NCI-H82 treated with DMSO at 0.1 percent for 48 hours (cell line): ENCODE data around the gene CELA2B.
"Not testable (repeated sequence)": the region's sequence is repeated elsewhere in the genome, so short reads cannot be mapped to it uniquely, and the experiment has no call there.

Source experiments
- DNase-seq: peaks from one replicate; lab custom pipeline; 2025; ENCODE audit not compliant: unreplicated experiment; lab: John Stamatoyannopoulos, UW

The CELA2B gene

DNA sequence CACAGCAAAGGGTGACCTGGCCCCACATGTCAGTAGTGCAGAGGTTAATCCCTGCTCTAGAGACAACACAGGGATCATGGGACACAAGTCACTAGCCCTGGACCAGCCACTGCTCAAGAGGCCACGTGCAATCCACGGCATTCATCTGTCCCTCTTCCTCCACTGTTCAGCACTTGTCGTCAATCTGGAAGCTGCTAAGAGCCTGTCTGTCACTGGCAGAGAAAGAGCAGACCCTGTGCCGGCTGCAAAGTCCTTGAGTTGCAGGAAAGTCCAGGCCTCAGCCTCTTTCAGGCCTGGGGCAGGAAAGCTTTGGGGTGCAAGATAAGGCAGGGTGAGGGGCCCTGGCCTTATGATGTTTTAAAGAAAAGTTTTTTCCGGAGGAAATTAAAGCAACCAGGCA lies 16.7 kb downstream of the CELA2B start:
- no peak for DNase-seq

DNA sequence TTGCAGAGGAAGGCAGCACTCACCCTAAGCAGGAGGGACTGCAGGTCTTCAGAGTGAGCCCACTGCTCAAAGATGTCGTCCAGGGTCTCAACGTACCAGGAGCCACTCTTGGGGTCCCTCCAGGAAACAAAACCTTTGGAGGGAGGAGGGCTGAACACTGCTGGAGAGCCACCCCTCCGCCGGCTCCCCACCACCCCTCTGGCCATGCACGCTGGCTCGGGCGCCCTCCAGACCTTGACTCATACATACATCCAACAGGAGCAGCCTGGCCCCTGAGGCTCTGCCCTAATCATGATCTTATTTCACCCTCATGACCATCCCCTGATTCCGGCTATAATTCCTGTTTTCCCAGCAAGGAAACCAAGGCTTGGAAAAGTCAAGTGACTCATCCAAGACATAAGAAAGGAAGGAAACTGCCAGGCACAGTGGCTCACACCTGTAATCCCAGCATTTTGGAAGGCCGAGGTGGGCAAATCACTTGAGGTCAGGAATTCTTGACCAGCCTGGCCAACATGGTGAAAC lies 18.0 kb downstream of the CELA2B start:
- no peak for DNase-seq

DNA sequence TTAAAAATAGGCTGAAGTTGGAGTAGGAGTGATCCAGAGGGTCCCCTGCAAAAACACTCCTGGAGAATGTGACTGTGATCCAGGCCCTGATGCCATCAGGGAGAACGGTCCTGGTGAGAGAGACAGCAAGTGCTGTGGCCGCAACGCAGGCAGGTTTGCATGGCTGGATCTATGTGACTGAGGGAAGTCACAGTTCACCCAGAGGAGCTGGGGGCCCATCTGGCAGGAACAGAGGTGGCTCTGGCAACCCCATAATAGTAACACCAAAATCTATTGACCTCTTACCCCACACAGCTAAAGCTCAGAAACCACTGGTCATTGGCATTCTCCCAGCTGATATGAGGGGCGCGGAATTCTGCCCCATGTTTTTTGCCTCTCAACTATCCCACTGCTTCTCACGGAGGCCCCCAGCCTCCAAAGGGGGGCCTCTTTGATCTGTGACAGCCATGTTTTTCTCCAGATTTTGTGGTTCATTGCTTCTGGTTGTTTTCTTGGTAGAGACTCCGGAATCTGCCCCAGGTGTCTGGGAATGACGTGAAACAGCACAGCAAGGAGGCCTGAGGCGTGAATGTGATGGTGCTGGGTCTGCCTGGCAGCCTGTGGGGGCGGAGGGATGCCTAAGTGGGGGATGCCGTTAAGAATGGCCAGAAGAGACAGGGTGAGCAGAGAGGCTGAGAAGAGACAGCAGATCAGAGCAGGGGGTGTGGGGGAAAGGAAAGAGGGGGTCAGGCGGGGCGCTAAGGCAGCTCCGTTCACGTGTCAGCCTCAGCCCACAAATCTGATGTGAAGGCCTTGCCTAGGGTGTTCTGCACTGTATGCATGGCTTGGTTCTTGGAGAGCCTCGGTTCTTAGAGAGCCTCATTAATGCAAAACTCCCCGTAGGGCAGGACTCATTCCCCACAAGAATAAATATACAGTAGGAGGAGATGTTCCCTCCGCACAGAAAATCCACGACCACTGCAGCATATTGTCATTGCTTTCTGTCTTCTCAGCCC lies 24.6 kb downstream of the CELA2B start:
- DNase-seq = no peak

DNA sequence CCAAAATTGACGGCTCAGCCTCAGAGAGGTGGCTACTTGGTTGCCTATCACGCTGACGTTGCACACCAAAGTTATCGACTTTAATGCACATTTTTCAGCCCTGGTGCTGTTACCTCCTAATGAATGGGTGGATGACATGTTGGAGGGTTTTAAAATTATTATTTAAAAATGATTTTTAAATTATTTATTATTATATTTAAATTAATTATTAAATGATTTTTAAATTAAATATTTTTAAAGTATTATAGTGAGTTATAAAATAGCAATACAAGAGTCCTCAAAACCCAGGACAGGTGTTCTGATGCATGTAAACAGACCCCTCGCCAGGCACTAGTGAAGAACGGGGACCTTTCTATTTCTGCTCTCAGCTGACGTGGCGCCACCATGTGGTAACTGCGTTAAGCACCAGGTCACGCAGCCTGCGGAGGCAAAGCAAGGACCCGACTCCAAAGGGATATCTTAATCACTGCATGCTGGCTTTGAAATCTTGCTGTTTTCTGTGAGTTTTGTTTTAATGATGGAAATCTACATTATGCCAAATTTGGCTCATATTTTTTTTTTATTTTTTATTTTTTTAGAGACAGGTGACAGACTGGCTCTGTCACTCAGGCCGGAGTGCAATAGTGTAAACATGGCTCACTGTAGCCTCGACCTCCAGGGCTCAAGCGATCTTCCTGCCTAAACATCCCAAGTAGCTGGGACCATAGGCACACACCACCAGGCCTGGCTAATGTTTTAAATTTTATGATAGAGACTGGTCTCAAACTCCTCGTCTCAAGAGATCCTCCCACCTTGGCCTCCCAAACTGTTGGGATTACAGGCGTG lies 25.5 kb downstream of the CELA2B start:
- peak; percentile 50 for DNase-seq

DNA sequence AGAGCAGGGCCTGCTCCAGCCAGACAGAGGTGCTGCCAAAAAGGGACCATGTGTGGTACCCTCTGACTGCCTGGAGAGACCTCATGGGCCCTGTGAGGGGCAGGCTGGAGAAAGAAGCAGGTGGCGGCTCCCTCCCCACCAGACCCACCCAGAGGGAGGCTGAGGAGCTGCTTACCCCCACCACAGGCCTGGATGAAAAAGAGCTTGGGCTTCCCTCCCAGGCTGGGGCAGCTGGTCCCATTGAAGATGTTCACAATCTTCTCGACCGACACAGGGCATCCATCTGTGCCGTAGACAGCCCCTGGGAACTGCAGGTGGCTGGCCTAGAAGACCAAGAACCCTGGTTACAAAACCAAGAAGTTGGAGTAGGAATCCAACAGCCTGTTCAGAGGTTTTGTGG lies 28.5 kb downstream of the CELA2B start:
- no peak for DNase-seq

DNA sequence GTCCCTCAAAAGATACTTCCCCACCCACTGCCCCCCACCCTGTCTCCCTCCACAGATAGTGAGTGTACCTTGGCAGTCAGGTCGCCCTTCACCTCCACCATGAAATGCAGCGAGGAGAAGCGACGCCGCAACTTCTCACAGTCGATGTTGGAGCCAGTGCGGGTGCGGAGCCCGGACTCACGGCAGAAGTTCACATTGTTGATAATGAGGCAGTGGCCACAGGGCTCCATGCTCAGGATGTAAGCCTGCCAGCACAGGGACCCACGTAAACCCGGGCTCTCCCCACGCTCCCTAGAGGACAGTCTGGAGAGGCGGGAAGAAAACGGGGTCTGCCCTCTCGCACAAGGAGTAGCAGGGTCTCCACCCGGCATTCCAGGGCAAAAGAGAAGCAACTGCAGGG lies 30.9 kb downstream of the CELA2B start:
- DNase-seq = no peak

DNA sequence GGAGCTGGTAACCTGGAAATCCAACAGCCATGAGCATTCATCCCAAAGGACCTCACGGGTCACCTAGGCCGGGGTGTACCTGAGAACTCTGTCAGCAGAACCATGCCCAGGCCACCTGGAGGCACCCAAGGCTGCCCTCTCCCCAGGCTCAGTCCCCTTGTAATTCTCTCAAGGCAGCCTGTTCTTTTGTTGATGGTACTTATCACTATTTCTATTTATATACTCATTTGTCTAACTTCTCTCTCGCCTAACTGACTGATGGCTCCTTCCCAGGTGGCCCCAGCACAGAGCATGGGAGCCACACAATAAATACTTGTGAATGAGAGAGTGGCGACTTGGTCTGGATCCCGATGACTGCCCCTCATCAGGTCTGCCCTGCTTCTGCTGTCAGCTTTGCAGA lies 31.4 kb downstream of the CELA2B start:
- DNase-seq = no peak

DNA sequence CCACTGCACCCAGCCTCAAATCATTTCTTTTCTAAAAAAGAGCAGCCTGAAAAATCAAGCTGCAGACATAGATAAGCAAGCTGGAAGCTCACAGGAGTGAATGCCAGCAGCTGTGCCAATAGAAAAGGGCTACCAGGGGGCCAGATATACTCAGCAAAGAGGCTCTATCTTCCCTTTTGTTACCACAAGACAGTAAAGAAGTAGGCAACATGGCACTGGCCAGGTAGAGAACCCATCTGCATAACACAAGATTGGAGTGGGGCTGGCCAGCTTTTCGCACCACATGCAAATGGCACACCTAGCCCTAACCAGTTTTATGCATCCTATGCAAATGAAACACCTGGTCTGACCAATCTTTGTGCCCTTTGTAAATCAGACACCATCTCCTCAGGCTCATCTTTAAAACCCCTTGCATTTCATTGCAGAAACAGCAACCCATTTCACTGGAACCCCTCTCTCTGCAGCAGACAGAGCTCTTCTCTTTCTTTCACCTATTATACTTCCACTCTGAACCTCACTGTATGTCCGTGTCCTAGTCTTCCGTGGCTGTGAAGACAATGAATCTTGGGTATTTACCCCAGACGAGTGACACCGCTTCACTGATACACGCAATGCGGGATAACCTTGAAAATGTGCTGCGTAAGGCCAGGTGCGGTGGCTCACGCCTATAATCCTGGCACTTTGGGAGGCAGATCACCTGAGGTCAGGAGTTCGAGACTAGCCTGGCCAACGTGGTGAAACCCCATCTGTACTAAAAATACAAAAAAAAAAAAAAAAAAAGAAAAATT lies 33.0 kb downstream of the CELA2B start:
- no peak for DNase-seq

DNA sequence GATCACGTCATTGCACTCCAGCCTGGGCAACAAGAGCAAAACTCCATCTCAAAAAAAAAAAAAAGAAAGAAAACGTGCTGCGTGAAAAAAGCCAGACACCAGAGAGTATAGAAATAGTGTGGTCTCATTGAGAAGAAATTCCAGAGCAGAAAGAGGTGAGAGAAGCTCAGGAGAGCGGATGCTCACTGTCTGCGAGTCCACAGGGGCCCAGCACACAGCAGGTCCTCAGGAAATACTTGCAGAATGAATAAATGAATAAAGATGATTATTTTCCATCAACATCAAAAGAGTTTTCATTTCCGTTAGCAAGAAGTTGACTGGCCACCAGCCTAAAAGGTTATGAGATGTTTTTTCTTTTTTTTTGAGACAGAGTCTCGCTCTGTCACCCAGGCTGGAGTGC lies 33.7 kb downstream of the CELA2B start:
- DNase-seq = no peak

DNA sequence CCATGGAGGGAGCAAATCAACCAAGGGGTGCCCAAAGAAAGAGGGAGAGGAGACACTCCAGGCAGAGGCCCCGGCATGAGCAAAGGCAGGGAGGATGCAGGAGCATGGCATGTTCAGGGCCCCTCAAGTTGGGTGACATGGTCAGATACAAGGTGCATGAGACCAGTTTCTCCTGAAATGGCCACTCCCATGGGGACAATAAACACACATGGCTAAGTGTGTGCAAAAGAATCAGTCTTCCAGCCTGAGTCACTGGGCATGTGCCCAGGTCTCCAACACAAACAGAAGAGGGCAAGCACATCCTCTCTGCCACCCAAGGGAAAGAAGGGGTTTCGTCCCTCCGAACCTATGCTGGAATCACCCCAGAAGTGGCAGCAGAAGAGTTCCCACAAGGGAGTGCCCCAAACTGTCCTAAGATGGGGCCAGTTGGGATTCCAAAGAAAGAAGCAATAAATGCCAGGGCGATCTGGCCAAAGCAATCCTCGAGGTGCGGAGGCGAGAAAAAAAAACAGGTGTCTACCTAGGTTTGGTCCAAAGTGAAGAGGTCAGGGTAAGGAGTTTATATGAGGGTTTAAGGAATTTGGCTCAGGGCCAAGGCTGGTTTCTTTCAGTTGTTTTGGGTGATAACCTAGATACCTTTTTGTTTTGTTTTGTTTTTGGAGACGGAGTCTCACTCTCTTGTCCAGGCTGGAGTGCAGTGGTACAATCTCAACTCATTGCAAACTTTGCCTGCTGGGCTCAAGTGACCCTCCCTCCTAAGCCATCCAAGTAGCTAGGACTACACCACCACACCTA lies 34.9 kb downstream of the CELA2B start:
- DNase-seq = no peak

DNA sequence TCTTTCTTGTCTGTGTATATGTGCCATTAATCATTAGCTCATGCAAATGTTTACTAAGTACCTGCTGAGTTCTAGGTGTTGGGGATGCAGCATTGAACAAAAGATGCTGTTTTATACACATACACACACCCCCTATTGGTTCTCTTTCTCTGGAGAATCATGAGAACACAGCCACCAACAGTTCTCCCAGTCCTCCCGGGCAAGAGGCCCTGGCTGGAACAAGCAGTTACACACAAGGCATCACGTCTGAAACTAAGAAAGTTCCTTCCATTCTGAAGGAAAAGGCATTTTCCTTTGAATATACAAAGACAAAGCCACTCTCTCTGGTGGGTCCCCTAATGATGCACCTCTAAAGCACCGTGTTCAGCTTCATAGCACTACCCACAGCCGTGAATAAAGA lies 37.3 kb downstream of the CELA2B start:
- no peak for DNase-seq

DNA sequence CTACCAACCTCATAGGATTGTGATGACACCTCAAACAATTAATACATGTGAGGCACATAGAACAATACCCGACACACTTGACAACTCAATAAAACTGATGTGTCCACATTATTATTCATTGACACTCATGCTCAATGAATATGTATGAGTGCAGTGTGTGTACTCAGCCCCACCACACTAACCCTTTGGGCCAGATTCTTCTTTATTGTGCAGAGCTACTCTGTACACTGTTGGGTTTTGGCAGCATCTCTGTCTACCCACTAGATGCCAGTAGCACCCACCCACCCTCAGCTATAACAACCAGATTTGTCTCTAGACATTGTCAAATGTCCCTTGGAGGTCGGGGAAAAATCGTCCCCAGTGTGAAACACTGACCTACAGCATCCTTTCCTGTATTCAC lies 38.0 kb downstream of the CELA2B start:
- no peak for DNase-seq

DNA sequence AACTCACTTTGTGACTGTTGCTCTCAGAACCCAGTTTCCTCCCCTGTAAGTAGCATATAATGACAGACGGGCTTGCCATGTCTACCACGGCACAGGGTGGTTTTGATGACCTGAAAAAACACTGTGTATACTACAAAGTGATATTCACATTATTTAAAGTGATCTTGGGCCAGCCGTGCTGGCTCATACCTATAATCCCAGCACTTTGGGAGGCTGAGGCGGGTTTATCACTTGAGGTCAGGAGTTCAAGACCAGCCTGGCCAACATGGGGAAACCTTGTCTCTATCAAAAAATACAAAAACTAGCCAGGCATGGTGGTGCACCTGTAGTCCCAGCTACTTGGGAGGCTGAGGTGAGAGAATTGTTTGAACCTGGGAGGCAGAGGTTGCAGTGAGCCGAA lies 38.7 kb downstream of the CELA2B start:
- DNase-seq = not testable (repeated sequence)

DNA sequence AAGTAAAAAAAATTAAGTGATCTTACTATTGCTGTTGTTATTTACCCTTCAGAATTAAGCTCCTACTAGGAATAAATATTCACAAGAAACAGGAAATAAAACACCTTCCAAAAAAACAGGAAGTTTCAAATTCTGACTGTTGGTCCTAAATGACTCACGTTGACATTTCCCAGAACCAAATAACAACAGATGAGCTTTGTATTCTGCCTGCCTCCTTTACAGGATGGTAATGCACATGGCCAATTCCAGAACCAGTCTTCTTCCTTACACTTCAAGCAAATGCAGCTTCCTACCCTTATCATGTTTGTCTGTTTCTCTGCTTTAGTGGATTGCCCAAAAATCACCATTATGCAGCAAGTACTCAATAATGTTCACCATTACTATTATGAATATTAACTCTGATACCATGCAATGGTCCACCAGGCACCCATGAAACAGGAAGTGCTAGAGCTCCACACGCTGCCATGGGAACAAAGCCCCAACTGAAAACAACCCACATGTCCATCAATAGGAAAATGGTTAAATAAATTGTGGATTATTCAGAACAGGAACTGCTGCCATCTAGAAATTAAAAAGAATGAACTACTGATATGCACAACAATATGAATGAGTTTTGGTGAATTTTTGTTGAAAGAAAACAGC lies 39.2 kb downstream of the CELA2B start:
- DNase-seq = no peak

DNA sequence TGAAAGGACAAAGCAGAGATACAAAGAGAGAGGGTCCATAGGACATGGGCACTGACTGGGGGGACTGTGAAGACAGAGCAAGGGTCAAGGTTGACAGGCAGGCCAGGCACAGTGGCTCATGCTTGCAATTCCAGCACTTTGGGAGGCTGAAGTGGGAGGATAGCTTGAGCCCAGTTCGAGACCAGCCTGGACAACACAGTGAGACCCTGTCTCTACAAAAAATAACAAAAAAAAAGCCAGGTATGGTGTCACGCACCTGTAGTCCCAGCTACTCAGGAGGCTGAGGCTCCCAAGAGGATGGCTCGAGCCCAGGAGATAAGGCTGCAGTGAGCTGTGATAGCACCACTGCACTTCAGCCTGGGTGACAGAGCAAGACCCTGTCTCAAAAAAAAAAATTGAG lies 43.7 kb downstream of the CELA2B start:
- no peak for DNase-seq

DNA sequence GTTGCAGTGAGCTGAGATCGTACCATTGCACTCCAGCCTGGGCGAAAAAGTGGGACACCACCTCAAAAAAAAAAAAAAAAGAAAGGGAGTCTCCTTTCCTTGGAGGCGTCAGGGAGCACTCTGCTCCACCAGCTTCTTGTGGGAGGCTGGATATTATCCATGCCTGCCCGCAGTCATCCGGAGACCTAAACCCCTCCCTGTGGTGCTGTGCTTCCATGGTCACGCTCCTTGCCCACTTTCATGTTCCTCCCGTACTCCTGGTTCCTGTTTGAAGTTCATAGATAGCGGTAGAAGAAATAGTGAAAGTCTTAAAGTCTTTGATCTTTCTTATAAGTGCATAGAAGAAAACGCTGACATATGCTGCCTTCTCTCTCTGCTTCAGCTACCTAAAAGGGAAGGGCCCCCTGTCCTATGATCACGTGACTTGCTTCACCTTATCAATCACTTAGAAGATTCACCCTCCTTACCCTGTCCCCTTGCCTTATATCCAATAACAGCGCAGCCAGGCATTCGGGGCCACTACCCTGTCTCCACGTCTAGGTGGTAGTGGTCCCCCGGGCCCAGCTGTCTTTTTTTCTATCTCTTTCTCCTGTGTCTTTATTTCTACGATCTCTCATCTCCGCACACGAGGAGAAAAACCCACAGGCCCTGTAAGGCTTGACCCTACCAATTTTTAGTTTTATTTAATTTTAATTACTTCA lies 45.5 kb downstream of the CELA2B start:
- not testable (repeated sequence) for DNase-seq

DNA sequence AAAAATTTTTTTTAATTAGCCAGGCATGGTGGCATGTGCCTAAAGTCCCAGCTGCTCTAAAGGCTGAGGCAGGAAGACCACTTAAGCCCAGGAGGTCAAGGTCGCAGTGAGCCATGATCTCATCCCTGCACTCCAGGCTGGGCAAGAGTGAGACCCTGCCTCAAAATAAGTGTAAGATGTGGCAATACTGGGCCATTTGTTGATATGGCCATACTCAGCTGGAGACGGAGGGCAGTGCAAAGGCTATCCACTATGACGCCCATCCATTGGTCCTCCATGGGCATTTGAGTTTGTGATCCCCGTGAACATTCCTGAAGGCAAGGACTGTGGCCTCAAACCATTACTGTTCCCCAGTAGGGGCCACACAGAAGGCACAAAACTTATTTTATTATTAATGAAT lies 46.6 kb downstream of the CELA2B start:
- no peak for DNase-seq

DNA sequence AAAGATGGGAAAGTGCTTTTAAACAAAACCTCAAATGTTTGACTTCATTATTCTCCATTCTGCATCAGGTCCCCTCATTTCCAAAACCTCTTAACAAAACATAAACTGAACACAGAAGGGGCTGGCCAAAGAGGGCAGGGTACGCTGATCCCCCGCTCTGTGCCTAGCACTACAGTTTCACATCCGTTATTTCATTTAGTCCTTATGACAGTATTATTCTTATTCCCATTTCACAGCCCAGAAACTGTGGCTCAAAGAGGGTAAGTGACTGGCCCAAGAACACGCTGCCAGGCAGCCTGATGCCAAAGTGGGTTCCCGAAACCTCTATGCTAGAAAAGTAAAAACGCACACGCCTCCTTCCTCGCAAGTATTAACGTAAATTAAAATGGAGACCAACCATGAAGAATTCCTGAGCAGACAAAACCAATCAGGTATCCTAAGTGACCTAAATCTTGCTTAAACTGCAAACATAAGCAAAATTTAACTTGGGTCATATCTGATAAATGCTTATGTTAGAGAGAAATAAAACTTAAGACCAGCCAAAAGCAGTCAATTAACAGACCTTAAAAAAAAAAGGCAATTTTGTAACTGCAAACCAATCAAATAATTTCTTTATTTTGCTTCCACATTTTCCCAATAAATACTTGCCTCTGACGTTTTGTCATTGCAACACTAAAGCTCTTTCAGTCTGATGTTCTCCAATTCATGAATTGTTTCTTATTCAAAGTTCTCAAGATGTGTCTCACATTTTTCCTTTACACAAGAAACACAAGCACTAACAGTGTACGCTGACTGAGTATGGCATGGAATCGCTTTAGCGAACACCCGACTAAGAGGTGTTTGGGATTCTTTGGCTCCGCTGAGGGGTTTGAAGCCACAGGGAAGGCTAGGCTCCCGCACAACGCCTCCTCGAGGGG lies 47.5 kb downstream of the CELA2B start:
- no peak for DNase-seq
